ENCODE data around the gene HDGFL1. TPM values are rescaled to one million over a fixed set of nuclear protein-coding genes. Genes with fewer than 3 reads are reported as not detected.

Gene HDGFL1
- total and polyA plus RNA-seq, 2 donors: not detected

- Histone ChIP-seq H3K4me3 (ENCODE audit: low read depth, low read length) (no peak overlapping the region), H3K27ac (ENCODE audit: low read depth) (no peak overlapping the region), H3K4me1 (ENCODE audit: insufficient read depth) (no peaks in the 10 kb centered on the region), H3K36me3 (ENCODE audit: insufficient read depth) (no peaks in the 10 kb centered on the region)
- 83% methylated on average over 4 of the region's 4 CpGs for WGBS
- DNase-seq (ENCODE audit: extremely low spot score): no peak
Measured at GRCh38 chr6:22610127-22610526, 40.8 kb downstream of the HDGFL1 start.

GRCh38 chr6:22612236-22612635, 42.9 kb downstream of the HDGFL1 start:
- 23% methylated on average over 3 of the region's 3 CpGs for WGBS
- H3K27ac ChIP-seq (ENCODE audit: low read depth): no peak overlapping the region
- no peak for DNase-seq (ENCODE audit: extremely low spot score)

GRCh38 chr6:22613051-22613450, 43.7 kb downstream of the HDGFL1 start:
- H3K4me3 ChIP-seq (ENCODE audit: low read depth, low read length): no peak overlapping the region
- H3K36me3 ChIP-seq (ENCODE audit: insufficient read depth): no peaks in the 10 kb centered on the region
- 72% methylated on average over 1 of the region's 1 CpG for WGBS
- H3K27ac ChIP-seq (ENCODE audit: low read depth): no peak overlapping the region
- DNase-seq (ENCODE audit: extremely low spot score): no peak
- H3K4me1 ChIP-seq (ENCODE audit: insufficient read depth): no peaks in the 10 kb centered on the region

More at GRCh38 chr6:22612236-22612635, 42.9 kb downstream of the HDGFL1 start:
- no peak overlapping the region for H3K4me3 ChIP-seq (ENCODE audit: low read depth, low read length)
- H3K36me3 ChIP-seq (ENCODE audit: insufficient read depth): no peaks in the 10 kb centered on the region
- H3K4me1 ChIP-seq (ENCODE audit: insufficient read depth): no peaks in the 10 kb centered on the region

- H3K4me1 ChIP-seq (ENCODE audit: insufficient read depth): no peaks in the 10 kb centered on the region
- H3K27ac ChIP-seq (ENCODE audit: low read depth): no peak overlapping the region
- H3K4me3 ChIP-seq (ENCODE audit: low read depth, low read length): no peak overlapping the region
- WGBS: 39% methylated on average over 3 of the region's 3 CpGs
- no peaks in the 10 kb centered on the region for H3K36me3 ChIP-seq (ENCODE audit: insufficient read depth)
- DNase-seq (ENCODE audit: extremely low spot score): no peak
Measured at GRCh38 chr6:22613695-22614094, 44.3 kb downstream of the HDGFL1 start.

DNA sequence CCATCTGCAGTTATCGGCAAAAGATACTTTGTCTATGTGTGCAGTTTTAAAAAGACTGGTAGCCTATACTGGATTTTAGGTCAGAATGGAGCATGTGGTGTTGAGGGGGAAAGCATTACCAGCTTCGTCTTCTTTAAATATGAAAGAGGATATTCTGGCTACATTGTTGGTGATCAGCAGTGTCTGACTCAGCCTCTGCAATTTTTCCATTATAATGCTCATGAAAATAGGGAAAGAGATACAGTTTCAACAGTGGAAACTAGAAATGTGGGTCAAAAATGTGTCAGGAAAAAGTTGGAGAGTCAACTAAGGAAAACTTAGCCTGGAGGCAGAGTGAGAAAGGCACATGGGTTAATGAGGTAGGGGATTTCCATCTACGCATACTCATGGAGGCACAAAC, 45.2 kb downstream of the HDGFL1 start:
- WGBS: 78% methylated on average over 3 of the region's 3 CpGs
- H3K36me3 ChIP-seq (ENCODE audit: insufficient read depth): no peaks in the 10 kb centered on the region
- no peak overlapping the region for H3K27ac ChIP-seq (ENCODE audit: low read depth)
- H3K4me3 ChIP-seq (ENCODE audit: low read depth, low read length): no peak overlapping the region
- H3K4me1 ChIP-seq (ENCODE audit: insufficient read depth): no peaks in the 10 kb centered on the region
- DNase-seq (ENCODE audit: extremely low spot score): no peak

- Histone ChIP-seq H3K4me1 (ENCODE audit: insufficient read depth) (no peaks in the 10 kb centered on the region), H3K27ac (ENCODE audit: low read depth) (no peak overlapping the region), H3K36me3 (ENCODE audit: insufficient read depth) (no peaks in the 10 kb centered on the region), H3K4me3 (ENCODE audit: low read depth, low read length) (no peak overlapping the region)
- DNase-seq (ENCODE audit: extremely low spot score): no peak
- WGBS: 51% methylated on average over 4 of the region's 4 CpGs
Measured at GRCh38 chr6:22621028-22621427, 51.7 kb downstream of the HDGFL1 start.

All from urinary bladder (tissue), 4 donors.